SK-N-SH (cell line): ENCODE measurements around the gene ARHGEF6. TPM values are rescaled to one million over a fixed set of nuclear protein-coding genes. Genes with fewer than 3 reads are reported as not detected.

Source experiments
- CTCF ChIA-PET: fragments of 300-600, 350-600 bp; formaldehyde crosslinking; extraction: SDS; loops from one replicate; lab custom pipeline; 2021; lab: Yijun Ruan, JAX
- POLR2A ChIA-PET: fragments of 350-600 bp; sonication (Branson Sonifier 250); formaldehyde crosslinking; extraction: SDS; loops from one replicate; lab custom pipeline; 2020; ENCODE audit warnings: antibody characterized with exemption, inconsistent platforms; lab: Yijun Ruan, JAX
- DNase-seq: peaks from one replicate; pipeline ENCODE4 v3.0.0; 2012
- H2AFZ ChIP-seq: fragments of 200-600 bp; sonication (generic); 2 replicates; pipeline ENCODE4 v1.8.1; 2016; ENCODE audit warnings: antibody characterized with exemption, mild to moderate bottlenecking, low read depth
- H3F3A ChIP-seq: fragments of 200-600 bp; sonication (generic); replicated peaks from 2 replicates; pipeline ENCODE3; 2016; ENCODE audit warnings: antibody characterized with exemption, mild to moderate bottlenecking; ENCODE audit not compliant: insufficient read depth
- H3K27ac ChIP-seq, 2 experiments: fragments of 200-500 bp in 1 of 2; fragments of 200-600 bp in 1 of 2; sonication (Bioruptor generic) in 1 of 2; sonication (generic), shearing (Covaris generic) in 1 of 2; 2 replicates each; pipeline versions ENCODE4 v1.5.1 to v1.6.1; 2014 to 2016; ENCODE audit warnings: low read depth in 2 of 2, inconsistent platforms in 1 of 2, low read length in 1 of 2, mild to moderate bottlenecking in 1 of 2, mixed read lengths in 1 of 2
- H3K27me3 ChIP-seq: fragments of 200-600 bp; sonication (generic), shearing (Covaris generic); 2 replicates; pipeline ENCODE4 v1.6.1; 2016; ENCODE audit warnings: mixed run types; ENCODE audit not compliant: insufficient read depth
- H3K36me3 ChIP-seq, 2 experiments: fragments of 200-500 bp in 1 of 2; fragments of 200-600 bp in 1 of 2; sonication (Bioruptor generic) in 1 of 2; sonication (generic) in 1 of 2; replicated peaks in 1 of 2; 2 replicates each; pipeline versions ENCODE3 to v1.5.1; 2014 to 2016; ENCODE audit warnings: low read length in 1 of 2, mild to moderate bottlenecking in 1 of 2; ENCODE audit not compliant: insufficient read depth in 2 of 2, control insufficient read depth in 1 of 2
- H3K4me1 ChIP-seq, 2 experiments: fragments of 200-500 bp in 1 of 2; fragments of 200-600 bp in 1 of 2; sonication (Bioruptor generic) in 1 of 2; sonication (generic), shearing (Covaris generic) in 1 of 2; 2 replicates each; pipeline versions ENCODE4 v1.5.1 to v1.6.1; 2014 to 2016; ENCODE audit warnings: low read depth in 1 of 2, low read length in 1 of 2, mixed run types in 1 of 2; ENCODE audit not compliant: insufficient read depth in 2 of 2, control insufficient read depth in 1 of 2
- H3K4me2 ChIP-seq: fragments of 200-600 bp; sonication (generic), shearing (Covaris generic); 2 replicates; pipeline ENCODE4 v1.6.1; 2017; ENCODE audit warnings: mixed run types
- H3K4me3 ChIP-seq, 2 experiments: fragments of 200-500 bp in 1 of 2; fragments of 200-600 bp in 1 of 2; sonication (Bioruptor generic) in 1 of 2; sonication (generic), shearing (Covaris generic) in 1 of 2; 2 replicates each; pipeline versions ENCODE4 v1.5.1 to v1.8.1; 2014 to 2016; ENCODE audit warnings: low read depth in 2 of 2, inconsistent platforms in 1 of 2, low read length in 1 of 2, mild to moderate bottlenecking in 1 of 2, mixed read lengths in 1 of 2, moderate library complexity in 1 of 2
- H3K79me2 ChIP-seq: fragments of 200-600 bp; sonication (generic); 2 replicates; pipeline ENCODE4 v1.8.1; 2017; ENCODE audit warnings: mild to moderate bottlenecking; ENCODE audit not compliant: insufficient read depth
- H3K9ac ChIP-seq: fragments of 200-600 bp; sonication (generic); 2 replicates; pipeline ENCODE4 v1.6.1; 2017; ENCODE audit warnings: mixed run types
- H3K9me2 ChIP-seq: fragments of 200-600 bp; sonication (generic); 2 replicates; pipeline ENCODE4 v1.6.1; 2017; ENCODE audit warnings: mixed run types
- H3K9me3 ChIP-seq: fragments of 200-600 bp; sonication (generic); 2 replicates; pipeline ENCODE4 v1.6.1; 2017; ENCODE audit warnings: mixed run types, mild to moderate bottlenecking, moderate library complexity
- H4K20me1 ChIP-seq: fragments of 200-600 bp; sonication (generic); 2 replicates; pipeline ENCODE4 v1.6.1; 2017; ENCODE audit warnings: mild to moderate bottlenecking, mixed run types; ENCODE audit not compliant: insufficient read depth
- EP300 ChIP-seq, 2 experiments: IDR thresholded peaks; 2 replicates each; pipeline versions ENCODE4 v1.4.0 to v1.6.1; 2012; ENCODE audit warnings: borderline replicate concordance in 1 of 2, low read depth in 1 of 2, low read length in 1 of 2
- FOXM1 ChIP-seq: IDR thresholded peaks from 2 replicates; pipeline ENCODE4 v1.4.0; 2012; ENCODE audit warnings: low read depth, mild to moderate bottlenecking
- GATA2 ChIP-seq: sonication (generic); formaldehyde crosslinking; IDR thresholded peaks from 2 replicates; pipeline ENCODE4 v1.5.0; 2020; ENCODE audit warnings: mild to moderate bottlenecking, missing genetic modification reagents
- IRF3 ChIP-seq: fragments of 150-350 bp; IDR thresholded peaks from 2 replicates; pipeline ENCODE4 v1.6.1; 2016; ENCODE audit warnings: mild to moderate bottlenecking, low read depth, low read length
- MEF2A ChIP-seq: IDR thresholded peaks from 2 replicates; pipeline ENCODE4 v1.4.0; 2012; ENCODE audit warnings: low read depth, borderline replicate concordance
- NFIC ChIP-seq: IDR thresholded peaks from 2 replicates; pipeline ENCODE4 v1.4.0; 2012; ENCODE audit warnings: borderline replicate concordance
- NRF1 ChIP-seq: IDR thresholded peaks from 2 replicates; pipeline ENCODE4 v1.6.1; 2012; ENCODE audit warnings: low read depth, mild to moderate bottlenecking, low read length
- POLR2AphosphoS5 ChIP-seq: IDR thresholded peaks from 2 replicates; pipeline ENCODE4 v1.6.1; 2012; ENCODE audit warnings: low read depth, low read length
- RCOR1 ChIP-seq: fragments of 150-350 bp; IDR thresholded peaks from 2 replicates; pipeline ENCODE4 v1.6.1; 2017; ENCODE audit warnings: antibody characterized with exemption, low read length
- RXRA ChIP-seq: IDR thresholded peaks from 2 replicates; pipeline ENCODE4 v1.4.0; 2012; ENCODE audit warnings: low read depth, mild to moderate bottlenecking, borderline replicate concordance
- TAF1 ChIP-seq: IDR thresholded peaks from 2 replicates; pipeline ENCODE4 v1.6.1; 2012; ENCODE audit warnings: low read depth, mild to moderate bottlenecking, low read length, moderate library complexity, borderline replicate concordance
- TEAD4 ChIP-seq: IDR thresholded peaks from 2 replicates; pipeline ENCODE4 v1.4.0; 2012; ENCODE audit warnings: mild to moderate bottlenecking, borderline replicate concordance; ENCODE audit not compliant: insufficient read depth
- USF1 ChIP-seq: IDR thresholded peaks from 2 replicates; pipeline ENCODE4 v1.4.0; 2012; ENCODE audit warnings: low read depth, borderline replicate concordance
- YY1 ChIP-seq: IDR thresholded peaks from 2 replicates; pipeline ENCODE4 v1.4.0; 2012; ENCODE audit warnings: low read depth, mild to moderate bottlenecking
- whole genome bisulfite sequencing: methylation state at CpG from one replicate; pipeline ENCODE4 v1.1.6; 2017; ENCODE audit warnings: low lambda C conversion rate; 5-methylcytosine and 5-hydroxymethylcytosine counted together
- polyA plus RNA-seq, 3 experiments: library from polyadenylated mRNA; depleted of rRNA; stranded (reverse); fragments of >200 nt; gene quantifications; 2 replicates each; pipeline ENCODE4 v1.2.3, GENCODE V29; 2012
- TF ChIP-seq, protein P1 (sequence below): fragments of 200-600 bp; sonication (generic); IDR thresholded peaks from 2 replicates; pipeline ENCODE4 v1.6.1; 2017; ENCODE audit warnings: antibody characterized with exemption, mild to moderate bottlenecking, moderate library complexity

Gene ARHGEF6
- polyA plus RNA-seq, 1 of the 3 experiments (the other 2 are of a cell fraction): 2.7 TPM

- Histone ChIP-seq H3K4me3 (no peak overlapping the region), H3K9ac (no peak overlapping the region), H3K36me3 (no peaks in the 10 kb centered on the region), H3K79me2 (no peaks in the 10 kb centered on the region), H3K4me2 (no peak overlapping the region), H4K20me1 (no peaks in the 10 kb centered on the region), H3F3A (no peaks in the 10 kb centered on the region), H3K4me1 (no peaks in the 10 kb centered on the region), H2AFZ (no peak overlapping the region), H3K9me2 (no peaks in the 10 kb centered on the region), H3K27ac (no peak overlapping the region), H3K27me3 (peaks cover 21% of the 10 kb centered on the region), H3K9me3 (no peaks in the 10 kb centered on the region)
- 30% methylated on average over 5 of the region's 5 CpGs for WGBS
- no peak for DNase-seq
- no peak for TF ChIP-seq TEAD4
- no peak for TF ChIP-seq MEF2A
- TF ChIP-seq RXRA: no peak
- TF ChIP-seq, protein P1, sequence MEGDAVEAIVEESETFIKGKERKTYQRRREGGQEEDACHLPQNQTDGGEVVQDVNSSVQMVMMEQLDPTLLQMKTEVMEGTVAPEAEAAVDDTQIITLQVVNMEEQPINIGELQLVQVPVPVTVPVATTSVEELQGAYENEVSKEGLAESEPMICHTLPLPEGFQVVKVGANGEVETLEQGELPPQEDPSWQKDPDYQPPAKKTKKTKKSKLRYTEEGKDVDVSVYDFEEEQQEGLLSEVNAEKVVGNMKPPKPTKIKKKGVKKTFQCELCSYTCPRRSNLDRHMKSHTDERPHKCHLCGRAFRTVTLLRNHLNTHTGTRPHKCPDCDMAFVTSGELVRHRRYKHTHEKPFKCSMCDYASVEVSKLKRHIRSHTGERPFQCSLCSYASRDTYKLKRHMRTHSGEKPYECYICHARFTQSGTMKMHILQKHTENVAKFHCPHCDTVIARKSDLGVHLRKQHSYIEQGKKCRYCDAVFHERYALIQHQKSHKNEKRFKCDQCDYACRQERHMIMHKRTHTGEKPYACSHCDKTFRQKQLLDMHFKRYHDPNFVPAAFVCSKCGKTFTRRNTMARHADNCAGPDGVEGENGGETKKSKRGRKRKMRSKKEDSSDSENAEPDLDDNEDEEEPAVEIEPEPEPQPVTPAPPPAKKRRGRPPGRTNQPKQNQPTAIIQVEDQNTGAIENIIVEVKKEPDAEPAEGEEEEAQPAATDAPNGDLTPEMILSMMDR: no peak
- TF ChIP-seq GATA2 (CRISPR knock-in tag): no peak
- ChIA-PET POLR2A (no interaction called here), CTCF (no interaction called here)
These were observed 124.3 kb downstream of the ARHGEF6 start for GRCh38 chrX:136656361-136656964.

DNA sequence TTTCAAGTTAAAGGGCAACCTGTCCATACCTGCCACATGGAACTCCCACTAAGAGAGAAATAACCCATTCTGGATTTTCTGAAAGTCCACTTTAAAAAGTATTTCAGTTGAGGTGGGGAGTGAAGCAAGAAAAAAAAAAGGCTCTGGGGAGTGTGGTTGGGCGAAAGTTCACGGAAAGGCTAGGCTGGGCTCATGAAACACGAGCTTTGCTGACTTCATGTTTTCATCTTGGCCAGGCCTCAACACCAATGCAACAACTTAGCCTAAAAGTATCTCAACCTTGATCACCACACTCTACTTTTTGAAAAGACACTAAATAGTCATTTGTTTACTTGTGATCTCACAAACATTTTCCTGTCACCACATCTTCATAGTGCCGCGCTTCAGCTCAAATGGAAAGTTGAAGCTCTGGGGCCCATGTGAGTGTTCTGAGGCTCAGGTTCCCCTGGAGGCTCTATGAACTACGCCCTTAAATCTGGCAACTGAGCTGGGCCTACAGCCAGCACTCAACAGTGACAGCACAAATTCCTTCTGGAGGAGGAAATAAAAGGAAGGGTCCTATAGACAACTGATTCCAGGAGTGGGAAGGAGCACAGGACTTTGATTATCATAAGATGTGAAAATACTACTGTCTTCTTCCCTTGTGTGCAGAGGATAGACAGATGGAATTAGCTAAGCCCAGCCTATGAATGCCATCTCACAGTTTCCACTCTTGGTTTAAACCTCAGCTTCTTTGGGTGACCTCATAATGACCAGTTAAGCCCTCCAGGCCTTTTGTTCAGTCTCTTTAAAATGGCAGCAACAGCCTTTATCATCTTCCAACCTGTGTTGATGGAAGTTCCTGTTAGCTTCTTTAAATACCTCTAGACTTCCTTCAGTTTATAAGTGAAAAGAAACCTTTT, 127.7 kb downstream of the ARHGEF6 start:
- TF ChIP-seq RXRA (no peak), GATA2 (CRISPR knock-in tag) (no peak), YY1 (no peak), IRF3 (no peak), NFIC (no peak), POLR2AphosphoS5 (no peak), TAF1 (no peak), EP300 (IDR thresholded peaks at IDR 0.05; ENCODE audit: borderline replicate concordance in 1 of 2, low read depth in 1 of 2, low read length in 1 of 2) (no peak), NRF1 (no peak), FOXM1 (no peak), RCOR1 (no peak), USF1 (no peak)
- TF ChIP-seq, all 33 proteins: peak for 0
- Histone ChIP-seq H3K36me3 (no peaks in the 10 kb centered on the region), H2AFZ (no peak overlapping the region), H3K4me1 (no peaks in the 10 kb centered on the region), H4K20me1 (no peaks in the 10 kb centered on the region), H3K4me2 (no peak overlapping the region), H3F3A (no peaks in the 10 kb centered on the region), H3K4me3 (no peak overlapping the region), H3K9ac (no peak overlapping the region), H3K9me2 (no peaks in the 10 kb centered on the region), H3K79me2 (no peaks in the 10 kb centered on the region), H3K27me3 (peaks cover 21% of the 10 kb centered on the region), H3K9me3 (no peaks in the 10 kb centered on the region), H3K27ac (no peak overlapping the region)
- 45% methylated on average over 6 of the region's 6 CpGs for WGBS
- CTCF ChIA-PET: interaction anchor here (0.6 kb wide), 1 partner anchor 9 kb away, joined by 3 read pairs; no protein-coding TSS in a partner anchor
- POLR2A ChIA-PET: no interaction called here
- DNase-seq: no peak
